ENCODE measurements around the gene ABI1. TPM values are rescaled to one million over a fixed set of nuclear protein-coding genes. Genes with fewer than 3 reads are reported as not detected.

Gene ABI1
- total and polyA plus RNA-seq, 2 donors (not counting 1 experiment from before 2014, with no cell fraction given), result 37.8 to 80.5 TPM

DNA sequence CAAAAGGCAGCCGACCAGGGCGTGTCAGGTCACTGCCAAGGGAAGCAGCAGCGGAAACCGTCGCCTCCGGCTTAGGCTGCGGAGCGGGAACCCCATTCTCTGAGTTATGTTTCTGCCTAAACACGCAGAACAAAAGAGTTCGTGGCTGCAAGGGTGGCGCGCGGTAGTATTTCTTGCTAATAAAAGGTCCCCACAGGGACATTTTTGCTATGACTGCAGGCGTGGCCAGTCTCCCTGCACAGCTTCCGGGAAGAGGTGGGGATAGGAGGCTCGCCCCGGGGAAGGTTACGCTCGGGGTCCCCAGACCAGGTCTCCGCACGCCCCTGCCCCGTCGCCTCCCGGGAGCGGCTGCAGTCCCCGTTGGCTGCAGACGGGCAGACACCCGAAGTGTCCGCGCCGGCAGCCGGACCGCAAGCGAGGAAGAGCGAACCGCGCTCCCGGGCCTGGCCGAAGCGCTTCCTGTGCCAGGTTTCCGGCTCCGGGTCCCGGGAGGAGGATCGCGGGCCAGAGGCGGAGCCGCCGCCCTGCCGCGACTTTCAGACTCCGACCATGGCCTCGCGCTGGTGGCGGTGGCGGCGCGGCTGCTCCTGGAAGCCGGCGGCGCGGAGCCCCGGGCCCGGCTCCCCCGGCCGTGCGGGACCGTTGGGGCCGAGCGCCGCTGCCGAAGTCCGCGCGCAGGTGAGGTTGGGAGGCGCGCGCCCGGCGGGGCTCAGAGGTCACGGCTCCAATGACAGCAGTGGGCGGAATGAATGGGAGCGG lies 163.4 kb downstream of the ABI1 start, which contains the start of gene PDSS1:
Gene PDSS1 (plus strand): TSS at position 539 of the 759 bp plus-strand sequence. CDS start 11 bp downstream, at position 550.
- WGBS (ENCODE audit: insufficient coverage), result under 1% methylated on average over 82 of the region's 82 CpGs
- Histone ChIP-seq H2AFZ (ENCODE audit: insufficient read depth, low read depth, low read length, poor library complexity, severe bottlenecking) (peak within 1 kb of the TSS; percentile 95), H3K79me2 (ENCODE audit: control insufficient read depth, insufficient read depth, low read length) (peaks cover 34% of the 10 kb centered on the region), H3K27me3 (replicated peaks in 1 of 4; ENCODE audit: control extremely low read depth in 1 of 4, control insufficient read depth in 3 of 4, insufficient read depth in 4 of 4, low read length in 3 of 4) (no peaks in the 10 kb centered on the region), H3K27ac (ENCODE audit: low read length in 2 of 2) (peak within 1 kb of the TSS; percentile 64 to 73), H4K20me1 (ENCODE audit: control insufficient read depth, insufficient read depth, low read length, poor library complexity, severe bottlenecking) (no peaks in the 10 kb centered on the region), H3K4me3 (ENCODE audit: control extremely low read depth in 1 of 5, extremely low read depth in 1 of 5, insufficient read depth in 1 of 5, low read depth in 2 of 5, low read length in 4 of 5) (peak within 1 kb of the TSS; percentile 49 to 95 (median 94)), H3K9me3 (ENCODE audit: control extremely low read depth in 1 of 3, control insufficient read depth in 2 of 3, insufficient read depth in 1 of 3, low read length in 2 of 3) (no peaks in the 10 kb centered on the region), H3K4me2 (replicated peaks; ENCODE audit: low read depth, low read length, poor library complexity, severe bottlenecking) (peak within 1 kb of the TSS; percentile 87), H3K36me3 (replicated peaks in 1 of 2; ENCODE audit: control extremely low read depth in 1 of 2, control insufficient read depth in 1 of 2, extremely low read depth in 1 of 2, insufficient read depth in 2 of 2, low read length in 1 of 2) (no peaks in the 10 kb centered on the region), H3K4me1 (ENCODE audit: control insufficient read depth in 2 of 2, insufficient read depth in 2 of 2, low read length in 2 of 2) (peaks cover 10 to 13% of the 10 kb centered on the region in 2 donors), H3K9ac (ENCODE audit: low read length) (peak within 1 kb of the TSS; percentile 87)
- intact Hi-C loops (cut with micrococcal nuclease), result loop anchor here (1.0 to 5.0 kb wide), 3 partner anchors 39 to 545 kb away; partner anchors contain the start of gene ACBD5
- H3K4me1 Mint-ChIP-seq, result peaks cover 18% of the 10 kb centered on the region
- no peaks in the 10 kb centered on the region for H3K9me3 Mint-ChIP-seq (ENCODE audit: insufficient read depth)
- TF ChIP-seq EZH2 (IDR thresholded peaks at IDR 0.05; ENCODE audit: borderline replicate concordance, insufficient read depth, low read depth, low read length, poor library complexity, severe bottlenecking), result no peak
- no peak for TF ChIP-seq CTCF (IDR thresholded peaks at IDR 0.05)
- DNase-seq (peak; percentile 75), ATAC-seq (ENCODE audit: low read depth) (peak; percentile 87)
- H3K27me3 Mint-ChIP-seq, result no peaks in the 10 kb centered on the region
- H3K27ac Mint-ChIP-seq, result peak within 1 kb of the TSS; percentile 90
- ChIA-PET CTCF (interaction anchor here (0.5 to 2.3 kb wide), 6 partner anchors 11 to 362 kb away, joined by 3 to 10 read pairs (median 4); no protein-coding TSS in a partner anchor), POLR2A (interaction anchor here (0.6 kb wide), 3 partner anchors 18 to 221 kb away, joined by 3 to 5 read pairs (median 5); no protein-coding TSS in a partner anchor)
- H3K4me3 Mint-ChIP-seq, result peak within 1 kb of the TSS; percentile 93

All from B cell (primary cell).